ENCODE data around the gene NTRK2.

DNA sequence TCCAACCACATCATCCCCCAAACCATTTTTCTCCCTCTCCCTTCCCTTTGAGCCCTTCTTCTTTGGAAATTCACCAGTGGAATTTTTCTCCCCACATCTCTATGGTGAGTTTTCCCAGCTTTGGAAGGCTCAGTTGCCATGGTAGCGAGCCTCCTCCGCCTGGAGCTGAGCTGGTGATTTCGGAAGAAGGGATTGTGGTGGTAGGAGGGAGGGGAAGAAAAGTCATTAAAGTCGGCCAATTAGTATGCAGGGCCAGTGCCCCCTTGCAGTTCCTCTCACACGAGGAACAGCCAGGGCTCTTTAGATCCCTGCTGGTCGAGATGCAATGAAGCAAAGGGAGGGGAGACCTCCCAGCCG is 322.0 kb downstream of the NTRK2 start:
- TF ChIP-seq, protein P1, sequence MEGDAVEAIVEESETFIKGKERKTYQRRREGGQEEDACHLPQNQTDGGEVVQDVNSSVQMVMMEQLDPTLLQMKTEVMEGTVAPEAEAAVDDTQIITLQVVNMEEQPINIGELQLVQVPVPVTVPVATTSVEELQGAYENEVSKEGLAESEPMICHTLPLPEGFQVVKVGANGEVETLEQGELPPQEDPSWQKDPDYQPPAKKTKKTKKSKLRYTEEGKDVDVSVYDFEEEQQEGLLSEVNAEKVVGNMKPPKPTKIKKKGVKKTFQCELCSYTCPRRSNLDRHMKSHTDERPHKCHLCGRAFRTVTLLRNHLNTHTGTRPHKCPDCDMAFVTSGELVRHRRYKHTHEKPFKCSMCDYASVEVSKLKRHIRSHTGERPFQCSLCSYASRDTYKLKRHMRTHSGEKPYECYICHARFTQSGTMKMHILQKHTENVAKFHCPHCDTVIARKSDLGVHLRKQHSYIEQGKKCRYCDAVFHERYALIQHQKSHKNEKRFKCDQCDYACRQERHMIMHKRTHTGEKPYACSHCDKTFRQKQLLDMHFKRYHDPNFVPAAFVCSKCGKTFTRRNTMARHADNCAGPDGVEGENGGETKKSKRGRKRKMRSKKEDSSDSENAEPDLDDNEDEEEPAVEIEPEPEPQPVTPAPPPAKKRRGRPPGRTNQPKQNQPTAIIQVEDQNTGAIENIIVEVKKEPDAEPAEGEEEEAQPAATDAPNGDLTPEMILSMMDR (IDR thresholded peaks at IDR 0.05 in 2 of 3, conservative IDR thresholded peaks at IDR 0.05 in 1 of 3; ENCODE audit: borderline replicate concordance in 1 of 3, insufficient read depth in 1 of 3, low read depth in 2 of 3, low read length in 2 of 3) = no peak
- no peak for TF ChIP-seq EZH2 (IDR thresholded peaks at IDR 0.05)
- no peak for TF ChIP-seq EZH2phosphoT487 (IDR thresholded peaks at IDR 0.05; ENCODE audit: borderline replicate concordance)
- no peak for TF ChIP-seq EGR1 (IDR thresholded peaks at IDR 0.05; ENCODE audit: low read depth)
- no peak for TF ChIP-seq SIN3A (IDR thresholded peaks at IDR 0.05; ENCODE audit: low read depth)
- no peak for TF ChIP-seq POLR2A (IDR thresholded peaks at IDR 0.05; ENCODE audit: borderline replicate concordance, extremely low read depth, insufficient read depth, insufficient read length)
- TF ChIP-seq YY1 (IDR thresholded peaks at IDR 0.05; ENCODE audit: extremely low read depth, insufficient replicate concordance, low read depth, low read length) = no peak

All from HCT116 (cell line).